HG03108 (cell line): Measurements from ENCODE around the gene ZNF701.
A peak's percentile ranks its signal among the peaks of the same experiment; 100 is the strongest.
"Not testable (repeated sequence)": the region's sequence is repeated elsewhere in the genome, so short reads cannot be mapped to it uniquely, and the experiment has no call there.

Experiments
- ATAC-seq: cut with Tn5 transposase; IDR thresholded peaks from one replicate; pipeline ENCODE4 v1.9.1; 2021; ENCODE audit warnings: moderate library complexity; ENCODE audit not compliant: unreplicated experiment

Gene ZNF701

DNA sequence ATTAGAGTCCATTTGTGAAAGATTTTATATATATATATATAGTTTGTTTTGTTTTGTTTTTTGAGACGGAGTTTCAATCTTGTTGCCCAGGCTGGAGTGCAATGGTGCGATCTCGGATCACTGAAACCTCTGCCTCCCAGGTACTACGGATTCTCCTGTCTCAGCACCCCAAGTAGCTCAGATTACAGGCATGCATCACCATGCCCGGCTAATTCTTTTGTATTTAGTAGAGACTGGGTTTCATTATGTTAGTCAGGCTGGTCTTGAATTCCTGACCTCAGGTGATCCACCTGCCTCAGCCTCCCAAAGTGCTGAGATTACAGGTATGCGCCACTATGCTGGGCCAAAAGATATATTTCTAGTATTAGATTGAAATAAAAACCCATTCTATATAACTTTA lies 4.0 kb upstream of the ZNF701 start:
- ATAC-seq = no peak

DNA sequence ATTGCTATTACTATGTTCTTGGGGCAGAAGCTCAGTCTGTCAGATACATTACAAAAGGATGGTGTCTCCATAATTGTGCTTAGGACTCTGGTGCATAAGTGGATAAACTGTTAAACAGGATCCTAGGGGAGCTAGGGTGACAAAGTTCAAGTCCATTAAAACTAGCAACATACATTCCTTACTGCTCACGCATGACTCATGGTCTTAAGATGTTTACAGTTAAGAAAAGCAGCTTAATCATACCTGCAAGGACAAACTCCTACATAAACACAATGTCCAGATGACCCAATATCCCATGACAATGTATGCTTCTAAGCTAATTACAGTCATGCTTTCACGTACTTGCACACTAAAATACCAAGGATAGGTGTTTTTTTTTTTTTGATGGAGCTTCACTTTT lies 3.5 kb upstream of the ZNF701 start:
- ATAC-seq = no peak

DNA sequence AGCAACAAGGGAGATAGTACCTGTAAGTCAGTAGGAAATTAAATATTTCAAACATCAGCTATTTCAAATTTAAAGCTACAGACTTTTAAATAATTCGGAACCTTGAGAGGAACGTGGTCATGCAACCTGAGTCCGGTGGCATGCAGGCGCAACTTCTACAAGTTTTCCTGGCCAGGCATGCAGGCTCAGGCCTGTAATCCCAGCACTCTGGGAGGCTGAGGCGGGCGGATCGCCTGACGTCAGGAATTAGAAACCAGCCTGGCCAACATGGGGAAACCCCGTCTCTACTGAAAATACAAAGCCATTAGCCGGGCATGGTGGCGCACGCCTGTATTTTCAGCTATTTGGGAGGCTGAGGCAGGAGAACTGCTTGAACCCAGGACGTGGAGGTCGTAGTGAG lies 2.2 kb upstream of the ZNF701 start:
- ATAC-seq = no peak

DNA sequence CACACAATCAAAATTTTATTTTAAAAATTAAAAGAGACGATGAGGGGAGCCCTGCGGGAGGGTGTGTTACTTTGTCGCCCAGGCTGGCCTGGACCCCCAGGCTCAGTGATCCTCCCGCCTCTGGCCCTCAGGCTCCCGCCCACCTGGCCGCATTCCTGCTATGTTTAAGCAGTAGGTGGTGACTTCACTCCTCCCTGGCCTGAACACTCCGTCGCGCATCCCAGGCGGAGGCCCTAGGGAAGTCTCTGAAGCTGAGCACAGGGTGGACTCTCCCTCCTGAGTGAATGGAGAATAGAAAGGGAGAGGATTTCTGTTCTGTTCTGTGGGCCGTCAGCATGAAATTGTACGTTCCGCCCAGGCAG lies 468 bp upstream of the ZNF701 start:
- ATAC-seq = not testable (repeated sequence)

DNA sequence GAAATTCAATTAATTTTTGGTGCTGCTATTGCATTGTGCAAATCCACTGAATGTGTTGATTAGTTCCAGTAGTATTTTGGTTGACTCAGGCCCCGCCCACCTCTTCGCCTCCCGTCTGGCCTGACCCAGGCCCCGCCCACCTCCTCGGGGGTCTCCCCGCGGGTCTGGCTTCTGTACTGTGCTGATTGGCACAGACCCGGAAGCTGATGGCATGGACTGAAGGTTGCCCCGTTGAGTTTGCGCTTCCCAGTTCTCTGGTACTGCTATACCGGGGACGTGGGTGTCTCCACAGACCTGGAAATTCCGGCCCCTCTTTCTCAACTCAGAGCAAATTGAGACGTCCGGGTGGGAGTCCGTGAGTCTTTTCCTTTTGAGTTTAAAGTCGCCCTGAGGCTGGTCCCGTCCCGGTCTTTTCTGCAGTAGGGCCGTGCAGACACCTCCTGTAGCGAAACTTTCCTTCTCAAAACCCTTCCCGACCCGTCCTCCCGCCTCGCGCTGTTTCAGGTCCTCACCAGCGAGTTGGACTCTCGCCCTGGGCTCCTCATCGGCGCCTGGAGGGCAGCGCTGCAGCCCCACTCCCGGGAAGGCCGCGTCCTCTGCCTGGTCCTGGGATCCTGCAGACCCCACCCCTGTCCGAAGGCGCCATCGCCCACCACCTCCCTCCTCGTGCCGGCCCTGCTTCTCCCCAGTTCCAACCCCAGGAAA lies 14.8 kb downstream of the ZNF701 start:
- no peak for ATAC-seq

DNA sequence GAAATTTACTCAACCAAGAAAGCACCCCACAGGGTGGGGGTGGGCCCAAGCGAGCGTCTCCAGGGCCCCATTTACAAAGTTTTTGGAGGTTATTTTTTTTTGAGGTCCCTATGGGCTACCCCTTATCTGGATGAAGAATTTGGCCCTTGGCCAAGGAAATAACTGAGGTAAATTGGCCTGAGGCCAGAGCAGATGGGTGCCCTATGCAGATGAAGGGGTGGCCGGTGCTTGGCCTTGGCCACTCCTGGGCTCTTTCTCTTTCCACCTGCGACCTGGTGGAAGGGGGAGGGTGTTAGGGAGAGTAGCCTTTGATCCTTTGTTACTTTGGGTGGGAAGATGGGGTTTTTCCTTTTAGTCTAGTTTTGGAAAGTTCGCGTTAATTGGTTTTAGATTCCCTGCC lies 15.5 kb downstream of the ZNF701 start:
- ATAC-seq = no peak

DNA sequence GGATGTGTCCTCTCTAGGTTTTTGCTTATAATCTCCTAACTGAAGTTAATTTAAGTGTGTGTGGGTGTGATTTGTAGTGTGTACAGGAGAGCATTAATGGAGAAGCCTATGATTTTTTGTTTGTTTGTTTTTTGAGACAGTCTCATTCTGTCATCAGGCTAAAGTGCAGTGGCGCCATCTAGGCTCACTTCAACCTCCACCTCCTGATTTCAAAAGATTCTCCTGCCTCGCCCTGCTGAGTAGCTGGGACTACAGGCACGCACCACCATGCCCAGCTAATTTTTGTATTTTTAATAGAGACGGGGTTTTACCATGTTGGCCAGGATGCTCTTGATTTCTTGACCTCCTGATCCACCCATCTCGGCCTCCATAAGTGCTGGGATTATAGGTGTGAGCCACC lies 20.6 kb downstream of the ZNF701 start:
- no peak for ATAC-seq

DNA sequence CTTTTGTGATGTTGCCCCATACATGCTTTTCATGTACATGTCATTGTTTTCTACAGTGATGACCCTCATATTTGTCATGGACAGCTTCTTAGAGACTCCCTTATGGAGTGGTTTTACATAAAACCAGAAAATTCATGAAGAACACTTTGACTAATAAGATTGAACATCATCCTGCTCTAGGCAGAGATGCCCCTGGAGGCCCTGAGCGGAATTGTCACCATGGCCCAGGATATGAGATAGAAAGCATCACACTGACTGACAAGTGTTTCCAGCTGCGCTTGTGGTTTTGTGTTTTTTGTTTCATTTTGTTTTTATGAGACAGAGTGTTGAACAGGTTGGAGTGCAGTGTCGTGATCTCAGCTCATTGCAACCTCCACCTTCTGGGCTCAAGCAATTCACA lies 22.2 kb downstream of the ZNF701 start:
- ATAC-seq = no peak

DNA sequence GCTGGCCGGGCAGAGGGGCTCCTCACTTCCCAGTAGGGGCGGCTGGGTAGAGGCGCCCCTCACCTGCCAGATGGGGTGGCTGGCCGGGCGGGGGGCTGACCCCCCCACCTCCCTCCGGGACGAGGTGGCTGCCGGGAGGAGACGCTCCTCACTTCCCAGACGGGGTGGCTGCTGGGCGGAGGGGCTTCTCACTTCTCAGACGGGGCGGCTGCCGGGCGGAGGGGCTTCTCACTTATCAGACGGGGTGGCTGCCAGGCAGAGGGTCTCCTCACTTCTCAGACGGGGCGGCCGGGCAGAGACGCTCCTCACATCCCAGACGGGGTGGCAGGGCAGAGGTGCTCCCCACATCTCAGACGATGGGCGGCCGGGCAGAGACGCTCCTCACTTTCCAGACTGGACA lies 23.4 kb downstream of the ZNF701 start:
- not testable (repeated sequence) for ATAC-seq

DNA sequence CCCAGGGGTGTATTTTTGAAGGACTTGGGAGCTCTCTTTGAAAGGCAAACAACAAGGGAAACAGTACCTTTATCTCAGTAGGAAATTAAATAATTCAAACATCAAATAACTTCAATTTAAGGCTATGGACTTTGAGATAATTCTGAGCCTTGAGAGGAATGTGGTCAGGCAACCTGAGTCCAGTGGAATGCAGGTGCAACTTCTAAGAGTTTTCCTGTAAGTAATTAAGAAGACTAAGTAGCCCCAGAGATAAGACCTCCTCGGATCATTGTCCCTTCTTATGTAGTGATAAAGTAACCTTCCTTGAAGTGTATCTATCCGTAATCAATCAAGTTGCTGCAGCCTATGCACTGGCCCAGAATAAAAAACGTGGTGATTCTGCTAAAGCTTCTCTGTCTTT lies 29.2 kb downstream of the ZNF701 start:
- no peak for ATAC-seq

DNA sequence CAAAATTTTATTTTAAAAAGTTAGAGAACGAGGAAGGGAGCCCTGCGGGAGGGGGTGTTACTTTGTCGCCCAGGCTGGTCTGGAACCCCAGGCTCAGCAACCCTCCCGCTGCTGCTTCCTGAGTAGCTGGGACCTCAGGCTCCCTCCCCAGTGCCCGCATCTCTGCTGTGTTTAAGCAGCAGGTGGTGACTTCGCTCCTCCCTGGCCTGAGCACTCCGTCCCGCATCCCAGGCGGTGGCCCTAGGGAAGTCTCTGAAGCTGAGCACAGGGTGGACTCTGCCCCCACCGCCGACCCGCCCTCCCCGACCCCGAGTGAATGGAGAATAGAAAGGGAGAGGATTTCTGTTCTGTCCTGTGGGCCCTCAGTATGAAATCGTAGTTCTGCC lies 30.5 kb downstream of the ZNF701 start:
- ATAC-seq = no peak

DNA sequence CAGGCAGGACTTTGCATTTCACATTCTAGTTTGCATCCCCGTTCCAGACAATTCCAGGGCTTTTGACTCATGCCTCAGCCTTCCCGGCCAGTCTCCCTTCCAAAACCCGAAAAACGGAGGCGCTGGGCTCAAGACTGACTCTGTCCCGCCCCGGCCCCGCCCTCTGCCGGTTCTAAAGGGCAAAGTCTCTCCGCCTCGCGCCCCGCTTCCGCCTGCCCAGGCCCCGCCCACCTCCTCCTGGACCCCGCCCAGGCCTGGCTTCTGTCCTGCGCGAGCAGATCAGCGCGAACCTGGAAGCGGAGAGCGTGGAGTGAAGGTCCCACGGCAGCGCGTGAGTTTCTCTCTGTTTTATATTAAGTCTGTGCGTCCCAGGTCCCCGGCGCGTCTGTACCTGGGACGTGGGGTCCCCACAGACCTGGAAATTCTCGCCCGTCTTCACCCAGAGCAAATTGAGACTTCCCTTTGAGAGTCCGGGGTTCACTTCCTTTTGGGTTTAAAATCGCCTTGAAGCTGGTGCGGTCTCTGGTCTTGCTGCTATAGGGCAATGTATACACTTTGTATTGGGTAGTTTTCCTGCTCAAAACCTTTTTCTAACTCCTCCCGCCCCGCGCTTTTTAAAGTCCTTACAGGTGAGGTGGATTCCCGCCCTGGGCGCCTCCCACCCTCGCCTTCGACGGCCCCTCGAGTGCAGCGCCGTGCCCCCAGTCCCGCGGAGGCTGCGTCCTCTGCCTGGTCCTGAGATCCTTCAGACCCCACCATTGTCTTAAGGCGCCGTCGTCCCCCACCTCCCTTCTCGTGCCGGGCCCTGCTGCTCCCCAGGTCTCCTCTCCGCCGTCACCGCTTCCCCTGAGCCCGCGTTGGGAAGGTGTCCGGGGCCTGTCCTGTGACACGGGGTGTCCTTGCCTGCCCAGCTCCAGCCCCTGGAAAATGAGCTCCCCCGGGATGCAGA lies 31.2 kb downstream of the ZNF701 start:
- peak; percentile 96 for ATAC-seq

DNA sequence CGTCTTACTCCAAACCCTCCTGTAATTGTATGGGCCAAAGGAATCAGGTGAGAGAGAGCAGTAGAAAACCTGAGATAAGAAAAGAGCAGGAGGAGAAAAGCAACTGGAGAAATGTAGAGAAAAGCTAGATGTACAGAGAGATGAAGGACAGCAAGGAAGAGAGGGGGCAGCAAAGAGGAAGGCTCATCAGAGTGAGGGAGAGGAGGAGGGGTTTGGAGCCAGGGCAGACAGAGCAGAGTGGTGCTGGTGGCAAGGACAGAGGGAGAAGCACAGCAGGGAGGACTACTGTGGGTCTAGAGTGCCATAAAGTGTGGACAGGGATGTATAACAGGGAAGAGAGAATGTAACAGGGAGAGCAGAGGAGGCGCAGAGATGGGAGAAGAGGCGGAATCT lies 31.9 kb downstream of the ZNF701 start:
- ATAC-seq = not testable (repeated sequence)

DNA sequence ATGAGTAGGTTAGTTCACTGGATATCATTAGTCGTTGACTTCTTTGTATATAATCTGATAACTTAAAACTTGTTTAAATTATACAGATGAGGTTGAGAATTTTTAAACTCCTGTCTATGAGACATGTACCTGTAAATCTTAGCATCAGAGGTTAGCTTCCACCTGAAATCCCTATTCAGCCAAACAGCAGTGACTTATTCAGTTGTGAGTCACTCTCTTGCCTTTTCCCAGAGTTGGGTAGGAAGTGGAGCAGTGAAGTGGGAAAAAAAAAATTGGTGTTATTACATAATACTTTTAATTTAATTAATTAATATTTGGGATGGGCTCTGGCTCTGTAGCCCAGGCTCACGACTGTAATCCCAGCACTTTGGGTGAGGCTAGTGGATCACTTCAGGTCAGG lies 32.9 kb downstream of the ZNF701 start:
- no peak for ATAC-seq

DNA sequence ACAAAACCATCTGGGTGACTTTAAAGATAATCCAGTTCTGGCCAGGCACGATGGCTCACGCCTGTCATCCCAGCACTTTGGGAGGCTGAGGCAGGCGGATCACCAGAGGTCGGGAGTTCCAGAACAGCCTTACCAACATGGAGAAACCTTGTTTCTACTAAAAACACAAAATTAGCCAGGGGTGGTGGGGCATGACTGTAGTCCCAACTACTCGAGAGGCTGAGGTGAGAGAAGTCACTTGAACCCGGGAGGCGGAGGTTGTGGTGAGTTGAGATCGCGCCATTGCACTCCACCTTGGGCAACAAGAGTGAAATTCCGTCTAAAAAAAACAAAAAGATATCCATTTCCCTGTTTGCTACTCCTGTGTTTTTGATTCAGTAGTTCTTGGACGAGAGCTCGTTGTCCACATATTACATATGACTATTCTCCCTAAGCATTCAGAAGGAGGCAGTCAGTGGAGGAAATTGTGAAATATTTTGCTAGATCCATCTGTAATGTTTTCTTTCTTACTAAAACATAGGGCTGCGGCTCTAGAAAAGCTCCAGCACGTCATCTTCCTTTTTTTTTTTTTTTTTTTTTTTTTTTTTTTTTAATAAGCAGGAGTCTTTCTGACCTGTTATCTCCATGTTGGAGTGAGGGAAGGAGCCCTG lies 33.6 kb downstream of the ZNF701 start:
- no peak for ATAC-seq

DNA sequence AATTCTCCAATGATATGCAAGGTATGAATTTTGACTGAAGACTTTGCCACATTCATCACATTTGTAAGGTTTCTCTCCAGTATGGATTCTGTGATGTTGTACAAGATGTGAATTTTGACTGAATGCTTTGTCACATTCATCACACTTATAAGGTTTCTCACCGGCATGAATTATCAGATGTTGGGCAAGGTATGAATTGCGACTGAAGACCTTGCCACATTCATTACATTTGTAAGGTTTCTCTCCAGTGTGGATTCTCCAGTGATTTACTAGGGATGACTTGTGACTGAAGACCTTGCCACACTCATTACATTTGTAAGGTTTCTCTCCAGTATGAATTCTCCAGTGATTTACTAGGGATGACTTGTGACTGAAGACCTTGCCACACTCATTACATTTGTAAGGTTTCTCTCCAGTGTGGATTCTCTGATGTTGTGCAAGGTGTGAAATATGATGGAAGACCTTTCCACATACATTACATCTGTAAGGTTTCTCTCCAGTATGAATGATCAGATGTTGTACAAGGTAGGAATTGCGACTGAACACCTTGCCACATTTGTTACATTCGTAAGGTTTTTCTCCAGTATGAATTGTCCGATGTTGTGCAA lies 43.3 kb downstream of the ZNF701 start:
- no peak for ATAC-seq

DNA sequence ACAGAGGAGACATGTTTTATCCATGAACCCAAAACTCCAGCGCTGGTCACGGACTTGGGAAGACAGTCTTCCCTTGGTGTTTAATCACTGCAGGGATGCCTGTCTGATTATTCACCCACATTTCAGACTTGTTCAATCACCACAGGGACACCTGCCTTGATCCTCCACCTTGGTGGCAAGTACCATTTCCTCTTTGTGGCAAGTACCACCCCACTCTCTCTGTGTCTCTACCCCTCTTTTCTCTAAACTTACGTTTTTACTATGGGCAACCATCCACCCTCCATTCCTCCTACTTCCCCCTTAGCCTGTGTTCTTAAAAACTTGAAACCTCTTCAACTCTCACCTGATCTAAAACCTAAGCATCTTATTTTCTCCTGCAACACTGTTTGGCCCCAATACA lies 51.3 kb downstream of the ZNF701 start:
- no peak for ATAC-seq

DNA sequence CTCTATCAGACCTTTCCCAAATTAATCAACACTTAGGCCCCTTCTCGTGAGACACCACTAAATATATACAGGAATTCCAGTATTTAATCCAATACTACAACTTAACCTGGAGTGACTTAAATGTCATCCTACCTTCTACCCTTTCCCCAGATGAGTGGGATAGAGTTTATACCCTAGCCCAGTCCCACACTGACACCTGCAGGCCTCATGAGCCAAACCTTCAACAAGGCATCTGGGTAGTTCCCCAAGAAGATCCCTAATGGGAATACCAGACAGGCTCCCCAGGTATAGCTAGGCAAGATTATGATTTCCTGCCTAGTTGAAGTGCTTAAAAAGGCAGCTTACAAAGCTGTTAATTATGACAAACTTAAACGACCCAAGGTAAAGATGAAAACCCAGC lies 52.2 kb downstream of the ZNF701 start:
- ATAC-seq = no peak

DNA sequence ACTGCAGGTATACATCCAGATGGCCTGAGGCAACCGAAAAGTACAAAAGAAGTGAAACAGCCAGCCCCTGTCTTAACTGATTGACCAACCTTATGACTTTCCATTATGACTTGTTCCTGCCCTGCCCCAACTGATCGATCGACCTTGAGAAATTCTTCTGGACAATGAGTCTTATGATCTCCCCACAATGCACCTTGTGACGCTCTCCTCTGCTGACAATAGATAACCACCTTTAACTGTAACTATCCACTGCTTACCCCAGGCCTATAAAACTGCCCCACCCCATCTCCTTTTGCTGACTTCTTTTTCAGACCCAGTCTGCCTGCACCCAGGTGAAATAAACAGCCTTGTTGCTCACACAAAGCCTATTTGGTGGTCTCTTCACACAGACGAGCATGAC lies 56.8 kb downstream of the ZNF701 start:
- no peak for ATAC-seq

DNA sequence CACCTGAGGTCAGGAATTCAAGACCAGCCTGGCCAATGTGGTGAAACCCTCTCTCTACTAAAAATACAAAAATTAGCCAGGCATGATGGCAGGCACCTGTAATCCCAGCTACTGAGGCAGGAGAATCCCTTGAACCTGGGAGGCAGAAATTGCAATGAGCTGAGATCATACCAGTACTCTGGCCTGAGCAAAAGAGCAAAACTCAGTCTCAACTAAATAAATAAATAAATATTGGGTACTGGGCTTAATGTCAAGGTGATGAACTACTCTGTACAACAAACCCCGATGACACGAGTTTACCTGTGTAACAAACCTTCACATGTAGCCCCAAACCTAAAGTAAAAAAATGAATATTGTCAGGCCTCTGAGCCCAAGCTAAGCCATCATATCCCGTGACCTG lies 57.4 kb downstream of the ZNF701 start:
- ATAC-seq = not testable (repeated sequence)

DNA sequence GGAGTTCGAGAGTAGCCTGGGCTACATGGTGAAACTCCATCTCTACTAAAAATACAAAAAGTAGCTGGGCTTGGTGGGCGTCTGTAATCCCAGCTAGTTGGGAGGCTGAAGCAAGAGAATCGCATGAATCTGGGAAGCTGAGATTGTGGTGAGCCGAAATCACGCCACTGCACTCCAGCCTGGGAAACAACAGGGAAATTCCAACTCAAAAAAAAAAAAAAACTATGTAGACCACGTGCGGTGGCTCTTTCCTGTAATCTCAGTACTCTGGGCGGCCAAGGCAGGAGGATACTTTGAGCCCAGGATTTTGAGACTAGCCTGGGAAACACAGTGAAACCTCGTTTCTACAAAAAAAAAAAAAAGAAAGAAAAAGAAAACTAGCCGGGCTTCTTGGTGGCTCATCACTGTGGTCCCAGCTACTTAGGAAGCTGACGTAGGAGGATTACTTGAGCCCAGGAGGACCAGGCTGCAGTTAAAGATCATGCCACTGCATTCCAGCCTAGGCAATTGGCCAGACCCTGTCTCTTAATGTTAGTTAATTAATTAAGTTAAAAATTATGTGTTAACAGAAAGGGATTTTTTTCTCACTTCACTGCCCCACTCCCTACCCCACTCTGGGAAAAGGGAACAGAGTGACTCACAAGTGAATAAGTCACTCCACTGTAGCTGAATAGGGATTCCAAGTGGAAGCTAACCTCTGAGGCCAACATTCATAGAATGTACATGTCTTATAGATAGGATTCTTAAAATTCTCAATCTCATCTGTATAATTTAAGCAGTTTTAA lies 65.9 kb downstream of the ZNF701 start:
- ATAC-seq = no peak
